ACHN (cell line): ENCODE measurements around the gene TESMIN.

Experiments used
- DNase-seq: peaks from one replicate; pipeline ENCODE4 v3.0.0-alpha.2; 2015
- in situ Hi-C: cut with HindIII; loops from 2 replicates; pipeline ENCODE4 v1.10.0; 2017; ENCODE audit warnings: low sequenced_read_pairs, low pct_ligation_motif_present, low pct_unique_long_range_greater_than_20kb

Gene TESMIN

GRCh38 chr11:68689737-68690625, 61.3 kb downstream of the TESMIN start:
- in situ Hi-C loops = no loop called here
- DNase-seq = no peak

DNA sequence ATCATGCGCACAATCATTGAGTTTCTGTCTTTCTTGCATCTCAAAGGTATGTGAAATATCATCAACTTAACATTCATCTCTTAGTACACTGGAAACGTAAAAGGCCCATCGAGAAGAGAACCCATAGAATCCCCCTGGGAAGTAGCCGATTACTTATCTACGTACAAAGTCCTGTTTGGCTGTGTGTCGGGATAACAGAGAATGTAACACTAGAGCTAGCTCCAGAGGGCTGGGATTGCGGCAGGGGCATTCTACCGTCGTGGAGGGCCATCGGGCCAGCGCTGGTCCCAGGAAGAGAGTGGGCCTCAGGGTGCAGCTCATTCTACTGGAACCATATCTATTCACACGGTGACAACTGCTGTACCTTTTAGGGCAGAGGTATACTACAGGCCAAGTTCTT, 62.4 kb downstream of the TESMIN start:
- in situ Hi-C loops = no loop called here
- DNase-seq = no peak

DNA sequence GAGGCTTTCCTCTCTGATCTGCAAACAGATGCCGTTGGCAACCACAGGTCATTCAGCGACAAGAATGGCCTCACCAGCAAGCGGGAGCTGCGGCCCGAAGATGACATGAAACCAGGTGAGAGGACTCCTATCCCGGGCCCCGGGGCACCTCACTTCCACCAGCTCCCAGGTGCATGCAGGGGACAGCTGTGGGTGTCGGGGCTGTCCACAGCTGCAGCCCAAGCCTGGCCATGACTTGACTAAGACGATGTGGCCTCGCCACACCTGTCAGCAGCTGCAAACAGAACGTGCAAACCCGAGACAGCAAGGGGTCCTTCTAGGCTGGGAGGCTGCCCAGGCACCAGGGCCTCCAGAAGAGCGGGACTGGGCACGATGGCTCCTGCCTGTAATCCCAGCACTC, 63.3 kb downstream of the TESMIN start:
- no peak for DNase-seq
- in situ Hi-C loops = no loop called here

GRCh38 chr11:68687311-68687710, 64.0 kb downstream of the TESMIN start:
- in situ Hi-C loops = no loop called here
- DNase-seq = no peak

- in situ Hi-C loops = no loop called here
- DNase-seq = no peak
These were observed 64.8 kb downstream of the TESMIN start for GRCh38 chr11:68686486-68686885.

DNA sequence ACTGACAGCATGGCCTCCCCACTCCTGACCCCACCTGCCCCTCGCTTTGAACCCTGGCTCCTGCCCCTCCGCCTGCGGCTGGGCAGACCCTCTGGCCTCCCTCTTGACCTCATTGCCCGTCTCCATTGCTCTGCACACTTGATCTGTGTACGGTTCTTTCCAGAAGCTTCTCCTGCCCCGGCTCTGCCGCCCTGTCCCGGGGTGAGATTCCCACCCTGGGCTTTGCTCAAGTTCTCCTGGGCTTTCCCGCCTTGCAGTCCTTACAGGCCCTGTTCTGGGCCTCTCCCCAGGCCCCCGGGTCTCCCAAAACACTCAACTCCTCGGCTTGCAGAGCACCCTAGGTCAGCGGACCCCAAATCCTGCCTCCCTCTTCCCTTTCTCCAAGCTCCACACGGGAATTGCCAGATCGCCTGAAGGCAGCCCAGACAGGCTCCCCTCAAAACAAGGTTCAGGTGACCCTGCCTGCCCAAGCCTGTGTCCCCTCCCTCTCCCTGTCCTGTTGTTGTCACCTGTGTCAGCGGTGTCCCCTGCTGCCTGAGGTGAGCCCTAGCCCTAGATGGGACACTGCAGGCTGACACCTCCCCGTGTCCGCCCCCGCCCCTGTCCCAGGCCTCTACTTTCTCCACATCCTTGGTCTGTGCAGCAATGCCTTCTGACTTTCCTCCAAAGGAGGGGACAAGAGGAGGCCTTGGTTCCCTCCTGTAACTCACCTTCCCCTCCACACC, 65.5 kb downstream of the TESMIN start:
- in situ Hi-C loops = no loop called here
- no peak for DNase-seq

GRCh38 chr11:68684385-68685356, 66.6 kb downstream of the TESMIN start, which contains the start of gene GAL:
Gene GAL (plus strand): TSS chr11:68684544. CDS start chr11:68684924, 380 bp downstream.
- in situ Hi-C loops = no loop called here
- peak; percentile 26 for DNase-seq

DNA sequence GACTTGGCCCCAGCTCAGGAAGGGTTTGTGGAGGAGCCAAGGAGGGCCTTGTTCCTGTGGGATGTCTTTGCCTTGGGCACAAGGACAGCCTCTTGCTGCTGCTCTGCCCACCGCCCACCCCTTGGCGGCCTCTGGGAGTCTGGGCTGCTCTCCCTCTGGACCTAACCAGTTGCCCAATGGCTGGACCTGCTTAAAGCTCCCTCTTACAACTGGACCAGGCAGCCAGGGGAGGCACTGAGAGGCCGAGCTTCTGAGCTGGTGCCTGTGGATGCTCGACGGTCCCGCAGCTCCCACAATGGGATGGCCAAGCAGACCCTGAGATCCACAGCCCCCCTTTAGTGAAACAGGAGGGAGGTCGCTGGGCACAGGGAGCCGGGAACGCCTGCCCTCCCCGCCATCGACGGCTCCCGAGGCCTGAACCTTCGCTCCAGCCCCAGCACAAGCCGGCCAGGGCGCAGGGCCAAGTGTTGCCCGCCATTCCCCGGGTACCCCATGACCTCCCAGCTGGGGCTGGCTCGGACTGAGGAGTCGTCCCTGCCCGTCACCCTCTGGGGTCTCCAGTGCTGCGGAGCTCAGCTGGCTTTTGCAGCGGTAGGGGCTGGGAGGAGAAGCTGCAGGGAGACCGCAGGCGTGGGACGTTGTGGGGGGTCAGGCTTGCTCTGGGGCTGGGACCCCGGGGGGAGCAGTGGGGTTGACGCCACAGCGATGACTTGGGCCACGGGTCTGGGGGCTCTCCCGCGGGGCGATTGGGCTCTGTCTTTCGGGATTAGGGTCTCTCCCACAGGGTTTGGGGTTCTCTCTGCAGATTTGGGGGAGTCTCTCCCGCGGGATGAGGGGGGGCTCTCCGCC, 67.6 kb downstream of the TESMIN start:
- in situ Hi-C loops = no loop called here

GRCh38 chr11:68683121-68683520, 68.2 kb downstream of the TESMIN start:
- DNase-seq = no peak
- in situ Hi-C loops = no loop called here

More for the DNA sequence above, 67.6 kb downstream of the TESMIN start:
- DNase-seq = no peak

DNA sequence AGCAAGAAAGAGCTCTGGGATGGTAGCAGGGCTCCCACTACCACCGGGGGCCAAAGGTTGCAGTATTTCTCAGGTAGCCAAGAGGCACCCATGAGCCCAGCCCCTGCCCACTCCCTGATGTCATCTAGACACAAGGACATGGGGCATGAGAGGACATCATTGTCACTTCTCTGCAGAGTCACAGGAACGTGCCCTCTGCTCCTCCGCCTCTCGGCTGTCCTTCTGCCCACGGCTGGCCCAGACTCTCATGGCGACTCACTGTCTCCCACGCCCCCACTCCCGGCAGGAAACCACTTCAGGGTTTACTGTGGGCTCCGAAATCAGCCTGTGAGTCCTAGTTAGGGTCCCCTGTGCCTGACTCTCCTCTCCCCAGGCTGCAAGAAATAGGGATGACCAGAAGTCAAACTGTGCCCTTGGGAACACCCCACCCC, 68.8 kb downstream of the TESMIN start:
- no peak for DNase-seq
- in situ Hi-C loops = no loop called here

GRCh38 chr11:68680541-68681231, 70.6 kb downstream of the TESMIN start:
- in situ Hi-C loops = no loop called here
- no peak for DNase-seq

DNA sequence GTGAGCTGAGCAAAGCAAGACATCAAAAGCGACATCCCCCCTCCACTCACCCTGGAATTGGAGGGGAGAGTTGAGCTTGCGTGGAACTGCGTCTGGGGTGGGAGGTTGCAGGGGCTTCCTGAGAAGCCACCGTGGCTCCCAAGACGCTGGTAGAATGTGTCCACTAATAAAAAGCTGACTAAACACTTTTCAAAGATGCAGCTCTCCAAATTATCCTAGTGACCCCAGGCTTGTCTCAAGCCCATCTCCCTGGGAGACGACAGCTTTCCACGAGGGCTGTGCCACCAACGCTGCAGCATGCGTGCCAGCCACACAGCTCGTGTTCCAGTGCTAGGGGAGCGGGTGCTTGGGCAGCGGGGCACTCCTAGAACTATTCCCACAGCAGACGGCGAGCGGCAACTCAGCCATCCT, 73.3 kb downstream of the TESMIN start:
- in situ Hi-C loops = no loop called here
- DNase-seq = no peak

DNA sequence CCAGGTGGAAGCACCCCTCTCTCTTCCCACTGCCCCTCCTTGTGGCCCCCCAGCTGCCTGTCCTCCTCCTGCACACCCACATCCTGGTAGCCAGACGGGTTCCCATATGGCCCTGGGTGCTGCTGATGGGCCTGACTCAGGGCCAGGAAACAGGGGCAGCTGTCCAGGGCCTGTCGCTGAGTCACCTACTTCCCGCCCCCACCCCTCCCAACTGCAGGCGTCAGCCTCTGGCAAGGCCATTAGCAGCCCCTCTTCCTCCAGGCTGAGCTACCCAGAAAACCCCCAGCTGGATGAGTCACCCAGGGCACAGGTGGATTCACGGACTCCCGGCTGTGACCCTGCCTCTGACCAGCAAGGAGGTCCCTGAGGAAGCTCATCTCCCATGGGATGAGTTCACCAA, 73.9 kb downstream of the TESMIN start:
- DNase-seq = peak; percentile 75
- in situ Hi-C loops = no loop called here

DNA sequence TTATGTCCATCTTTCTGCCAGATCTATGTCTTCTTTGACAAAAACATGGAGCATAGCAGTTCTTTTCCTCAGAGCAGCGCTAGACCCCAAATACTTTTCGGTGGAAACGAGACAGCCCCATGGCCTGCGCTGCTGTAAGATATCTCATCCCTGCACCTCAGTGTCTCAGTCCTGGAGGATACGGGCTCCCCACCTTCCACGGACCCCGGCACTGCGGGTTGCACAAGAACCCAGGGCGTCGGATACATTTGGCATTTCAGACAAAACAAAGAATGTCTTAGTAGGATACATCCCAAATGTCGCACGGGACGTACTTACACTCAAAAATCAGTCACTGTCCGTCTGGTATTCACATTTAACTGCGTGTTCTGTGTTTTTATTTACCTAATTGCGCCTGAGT, 76.9 kb downstream of the TESMIN start:
- in situ Hi-C loops = no loop called here
- DNase-seq = no peak

DNA sequence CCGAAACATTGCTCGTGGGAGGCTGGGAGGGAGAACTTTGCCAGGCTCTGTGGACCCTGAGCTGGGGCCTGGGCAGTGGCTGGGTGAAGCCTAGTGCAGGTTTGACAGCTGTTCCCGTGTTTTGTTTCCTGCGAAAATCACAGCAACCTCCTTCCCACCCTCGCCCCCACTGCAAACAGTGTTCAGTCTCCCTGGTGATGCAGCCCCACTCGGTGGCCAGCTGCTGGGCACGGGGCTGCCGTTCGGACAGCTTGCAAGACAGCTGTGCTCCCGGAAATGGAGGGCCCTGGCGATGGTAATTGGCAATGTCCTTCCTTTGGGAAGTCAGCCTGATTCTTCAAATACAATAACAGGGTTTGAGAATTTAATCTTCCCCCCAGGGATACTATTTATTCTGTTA, 77.3 kb downstream of the TESMIN start:
- no peak for DNase-seq
- in situ Hi-C loops = no loop called here

DNA sequence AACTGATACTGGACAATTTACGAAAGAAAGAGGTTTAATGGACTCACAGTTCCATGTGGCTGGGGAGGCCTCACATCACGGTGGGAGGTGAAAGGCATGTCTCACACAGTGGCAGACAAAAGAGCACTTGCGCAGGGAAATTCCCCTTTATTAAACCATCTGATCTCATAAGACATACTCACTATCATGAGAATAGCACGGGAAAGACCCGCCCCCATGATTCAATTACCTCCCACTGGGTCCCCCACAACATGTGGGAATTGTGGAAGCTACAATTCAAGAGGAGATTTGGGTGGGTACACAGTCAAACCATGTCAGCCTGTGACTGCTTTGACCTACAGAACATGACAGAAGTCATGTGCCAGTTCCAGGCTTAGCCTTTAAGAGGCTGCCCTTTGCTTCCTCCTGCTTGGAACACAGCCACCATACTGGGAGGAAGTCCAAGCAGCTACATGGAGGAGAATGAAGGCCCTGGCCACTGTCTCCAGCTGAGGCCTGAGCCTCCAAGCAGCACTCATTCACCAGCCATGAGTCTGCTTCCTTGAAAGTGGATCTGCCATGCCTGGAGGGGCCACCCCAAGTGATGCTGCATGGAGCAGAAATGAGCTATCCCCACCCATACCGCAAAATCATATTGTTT, 77.9 kb downstream of the TESMIN start:
- in situ Hi-C loops = no loop called here
- DNase-seq = peak; percentile 5
